ENCODE results near the gene DDO. TPM values are rescaled to one million over a fixed set of nuclear protein-coding genes. Genes with fewer than 3 reads are reported as not detected.

The DDO gene
- total RNA-seq, 1 donor: 0.52 TPM

DNA sequence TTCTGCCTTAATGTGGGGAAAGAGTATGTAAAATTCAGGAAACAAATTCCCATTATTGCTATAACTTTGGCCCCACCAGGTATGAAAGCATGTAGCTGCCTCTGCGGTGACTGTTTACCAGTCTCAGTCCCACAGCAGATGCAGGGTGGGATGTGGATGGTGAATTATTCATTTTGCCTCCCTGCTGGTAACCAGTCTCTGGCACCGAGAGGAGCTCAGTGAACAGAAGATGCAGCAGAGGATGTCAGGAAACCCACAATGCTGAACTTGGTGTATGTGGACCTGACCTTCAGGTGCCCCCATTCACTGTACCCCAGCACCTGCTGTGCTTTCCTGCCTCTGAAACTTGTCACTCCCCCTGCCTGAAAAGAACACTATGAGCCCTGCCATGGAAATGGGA, 48.4 kb downstream of the DDO start:
- Histone ChIP-seq H3K9me3 (ENCODE audit: low read depth, low read length) (no peaks in the 10 kb centered on the region), H3K4me3 (ENCODE audit: low read length) (no peak overlapping the region), H3K27me3 (ENCODE audit: insufficient read depth, low read length) (peaks cover 7% of the 10 kb centered on the region), H3K4me1 (ENCODE audit: insufficient read depth, low read length) (no peaks in the 10 kb centered on the region)

GRCh38 chr6:110366256-110366655, 49.1 kb downstream of the DDO start:
- Histone ChIP-seq H3K27me3 (ENCODE audit: insufficient read depth, low read length) (peaks cover 7% of the 10 kb centered on the region), H3K9me3 (ENCODE audit: low read depth, low read length) (no peaks in the 10 kb centered on the region), H3K4me3 (ENCODE audit: low read length) (no peak overlapping the region), H3K4me1 (ENCODE audit: insufficient read depth, low read length) (no peaks in the 10 kb centered on the region)

- H3K4me3 ChIP-seq (ENCODE audit: low read length): no peak overlapping the region
- no peaks in the 10 kb centered on the region for H3K4me1 ChIP-seq (ENCODE audit: insufficient read depth, low read length)
- no peaks in the 10 kb centered on the region for H3K9me3 ChIP-seq (ENCODE audit: low read depth, low read length)
Observed at GRCh38 chr6:110364364-110365105, 50.8 kb downstream of the DDO start.

GRCh38 chr6:110363748-110364147, 51.6 kb downstream of the DDO start:
- Histone ChIP-seq H3K4me3 (ENCODE audit: low read length) (no peak overlapping the region), H3K27me3 (ENCODE audit: insufficient read depth, low read length) (peaks cover 31% of the 10 kb centered on the region), H3K4me1 (ENCODE audit: insufficient read depth, low read length) (no peaks in the 10 kb centered on the region), H3K9me3 (ENCODE audit: low read depth, low read length) (no peaks in the 10 kb centered on the region)

More at GRCh38 chr6:110364364-110365105, 50.8 kb downstream of the DDO start:
- peaks cover 23% of the 10 kb centered on the region for H3K27me3 ChIP-seq (ENCODE audit: insufficient read depth, low read length)

GRCh38 chr6:110360676-110361075, 54.7 kb downstream of the DDO start:
- Histone ChIP-seq H3K9me3 (ENCODE audit: low read depth, low read length) (no peaks in the 10 kb centered on the region), H3K4me3 (ENCODE audit: low read length) (no peak overlapping the region), H3K27me3 (ENCODE audit: insufficient read depth, low read length) (peaks cover 50% of the 10 kb centered on the region), H3K4me1 (ENCODE audit: insufficient read depth, low read length) (peaks cover 12% of the 10 kb centered on the region)

DNA sequence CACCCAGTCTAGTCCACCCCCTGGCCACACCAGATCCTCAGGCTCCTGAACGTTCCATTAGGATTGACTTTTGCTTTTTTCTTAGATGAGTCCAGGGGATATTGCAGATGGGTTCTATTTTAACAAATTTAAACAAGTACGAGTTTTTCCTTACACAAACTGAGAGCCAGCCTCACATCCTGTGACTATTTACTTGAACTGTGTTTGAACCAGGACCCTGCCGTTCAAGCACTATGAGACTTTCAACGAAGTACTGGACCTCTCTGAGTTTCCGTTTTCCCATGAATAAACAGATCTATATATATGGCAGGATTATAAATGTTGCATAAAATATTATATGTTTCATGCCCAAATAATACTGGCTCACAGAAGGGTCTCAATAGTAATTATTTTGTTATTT, 55.8 kb downstream of the DDO start:
- Histone ChIP-seq H3K4me1 (ENCODE audit: insufficient read depth, low read length) (peaks cover 12% of the 10 kb centered on the region), H3K27me3 (ENCODE audit: insufficient read depth, low read length) (peaks cover 50% of the 10 kb centered on the region)

DNA sequence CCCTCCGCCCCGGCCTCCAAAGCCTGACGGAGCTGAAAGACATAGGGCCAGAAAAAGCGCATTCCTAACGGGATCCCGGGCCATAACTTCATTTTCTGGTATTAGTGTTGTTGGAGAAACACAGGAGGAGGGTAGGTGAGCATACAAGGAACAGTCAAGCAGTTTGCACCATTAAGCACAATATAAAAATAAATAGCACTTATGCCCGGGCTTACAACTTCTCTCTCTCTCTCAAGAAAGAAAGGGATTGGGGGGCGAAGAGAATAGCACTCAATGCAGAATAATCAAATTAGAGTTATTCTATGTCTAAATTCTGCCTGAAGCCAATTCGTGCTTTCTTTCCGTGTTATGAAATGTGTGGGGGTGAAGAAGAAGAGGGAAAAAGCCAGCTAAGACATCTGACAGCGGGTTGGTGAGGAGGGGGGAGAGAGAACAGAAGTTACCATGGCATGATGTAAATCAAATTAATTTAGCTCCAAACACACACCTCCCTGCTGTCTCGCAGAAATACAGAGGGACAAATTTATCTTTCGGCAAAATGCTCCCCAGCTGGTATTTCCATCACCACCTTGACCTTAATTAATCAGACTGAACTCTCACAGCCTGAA, 56.7 kb downstream of the DDO start:
- Histone ChIP-seq H3K4me3 (ENCODE audit: low read length) (no peak overlapping the region), H3K9me3 (ENCODE audit: low read depth, low read length) (no peaks in the 10 kb centered on the region), H3K4me1 (ENCODE audit: insufficient read depth, low read length) (peaks cover 12% of the 10 kb centered on the region), H3K27me3 (ENCODE audit: insufficient read depth, low read length) (peaks cover 50% of the 10 kb centered on the region)

More for the DNA sequence above, 55.8 kb downstream of the DDO start:
- Histone ChIP-seq H3K4me3 (ENCODE audit: low read length) (no peak overlapping the region), H3K9me3 (ENCODE audit: low read depth, low read length) (no peaks in the 10 kb centered on the region)

- Histone ChIP-seq H3K4me3 (ENCODE audit: low read length) (peak within 1 kb of the TSS; percentile 26), H3K9me3 (ENCODE audit: low read depth, low read length) (no peaks in the 10 kb centered on the region), H3K4me1 (ENCODE audit: insufficient read depth, low read length) (peaks cover 12% of the 10 kb centered on the region), H3K27me3 (ENCODE audit: insufficient read depth, low read length) (peaks cover 50% of the 10 kb centered on the region)
Observed at GRCh38 chr6:110357664-110358552, 57.5 kb downstream of the DDO start, which contains the start of gene METTL24. METTL24 (minus strand) TSS chr6:110358349; CDS start chr6:110358272, 77 bp downstream.

DNA sequence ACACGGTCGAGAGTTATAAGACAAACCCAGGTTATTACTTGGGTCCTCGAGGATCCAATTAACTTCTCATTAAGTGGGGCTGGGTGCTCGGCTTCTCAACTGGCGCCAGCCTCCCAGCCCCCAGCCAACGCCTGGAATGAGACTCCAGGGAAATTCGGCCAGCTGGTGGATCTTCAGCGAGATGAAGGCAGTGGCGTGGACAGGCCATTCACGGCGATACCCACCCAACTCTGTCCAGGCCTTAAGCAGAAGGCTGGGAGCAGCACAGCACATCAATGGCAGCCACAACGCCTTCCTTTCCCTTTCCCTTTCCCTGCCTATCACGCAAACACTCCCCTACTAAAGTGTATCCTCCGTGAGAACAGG, 58.1 kb downstream of the DDO start:
- Histone ChIP-seq H3K9me3 (ENCODE audit: low read depth, low read length) (no peaks in the 10 kb centered on the region), H3K4me3 (ENCODE audit: low read length) (peak overlapping the region; percentile 26), H3K4me1 (ENCODE audit: insufficient read depth, low read length) (peaks cover 12% of the 10 kb centered on the region)

DNA sequence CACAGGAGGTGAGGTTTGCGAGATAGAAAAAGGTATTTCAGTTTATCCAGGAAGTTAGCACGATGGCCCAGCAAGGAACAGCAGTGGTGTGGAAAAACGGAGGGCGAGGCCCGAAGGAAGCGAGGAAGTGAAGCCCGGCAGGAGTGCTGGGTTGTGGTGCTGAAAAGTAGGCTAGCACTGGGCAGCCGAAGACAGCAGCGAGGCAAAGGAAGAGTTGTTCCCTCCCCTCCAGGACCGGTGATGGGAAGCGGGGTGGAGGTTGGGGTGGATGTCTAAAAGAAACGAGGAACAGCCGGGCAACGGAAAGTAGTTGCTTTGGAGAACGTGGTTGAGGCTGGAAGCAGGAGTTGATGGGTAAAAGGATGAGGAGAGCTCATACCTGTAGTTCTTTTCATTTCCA, 58.6 kb downstream of the DDO start:
- peaks cover 43% of the 10 kb centered on the region for H3K27me3 ChIP-seq (ENCODE audit: insufficient read depth, low read length)
- H3K9me3 ChIP-seq (ENCODE audit: low read depth, low read length): no peaks in the 10 kb centered on the region

More for the DNA sequence above, 58.1 kb downstream of the DDO start:
- H3K27me3 ChIP-seq (ENCODE audit: insufficient read depth, low read length): peaks cover 45% of the 10 kb centered on the region

GRCh38 chr6:110355727-110356126, 59.6 kb downstream of the DDO start:
- Histone ChIP-seq H3K4me1 (ENCODE audit: insufficient read depth, low read length) (peaks cover 12% of the 10 kb centered on the region), H3K27me3 (ENCODE audit: insufficient read depth, low read length) (peaks cover 39% of the 10 kb centered on the region), H3K4me3 (ENCODE audit: low read length) (no peak overlapping the region), H3K9me3 (ENCODE audit: low read depth, low read length) (no peaks in the 10 kb centered on the region)

More for the DNA sequence above, 58.6 kb downstream of the DDO start:
- peaks cover 12% of the 10 kb centered on the region for H3K4me1 ChIP-seq (ENCODE audit: insufficient read depth, low read length)
- no peak overlapping the region for H3K4me3 ChIP-seq (ENCODE audit: low read length)

DNA sequence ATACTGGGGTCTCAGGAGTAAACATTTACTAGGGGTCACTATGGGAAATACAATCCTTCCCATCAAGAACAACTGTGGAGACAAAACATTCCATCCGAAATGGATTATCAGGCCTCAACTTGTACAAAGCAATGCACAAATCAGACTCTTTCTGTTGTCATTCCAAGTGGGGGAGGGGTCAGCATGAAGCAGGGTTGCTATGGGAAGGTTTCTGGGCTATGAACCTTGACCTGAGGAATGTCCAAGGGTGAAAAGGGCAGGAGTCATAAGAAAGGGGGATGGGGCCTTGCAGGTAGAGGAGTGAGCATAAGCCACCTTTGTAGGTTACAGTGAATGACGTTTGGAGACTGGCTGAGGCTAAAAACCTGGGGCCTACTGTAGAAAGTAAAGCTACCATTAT, 60.4 kb downstream of the DDO start:
- H3K4me1 ChIP-seq (ENCODE audit: insufficient read depth, low read length): peaks cover 12% of the 10 kb centered on the region
- no peak overlapping the region for H3K4me3 ChIP-seq (ENCODE audit: low read length)
- H3K9me3 ChIP-seq (ENCODE audit: low read depth, low read length): no peaks in the 10 kb centered on the region
- H3K27me3 ChIP-seq (ENCODE audit: insufficient read depth, low read length): peaks cover 32% of the 10 kb centered on the region

DNA sequence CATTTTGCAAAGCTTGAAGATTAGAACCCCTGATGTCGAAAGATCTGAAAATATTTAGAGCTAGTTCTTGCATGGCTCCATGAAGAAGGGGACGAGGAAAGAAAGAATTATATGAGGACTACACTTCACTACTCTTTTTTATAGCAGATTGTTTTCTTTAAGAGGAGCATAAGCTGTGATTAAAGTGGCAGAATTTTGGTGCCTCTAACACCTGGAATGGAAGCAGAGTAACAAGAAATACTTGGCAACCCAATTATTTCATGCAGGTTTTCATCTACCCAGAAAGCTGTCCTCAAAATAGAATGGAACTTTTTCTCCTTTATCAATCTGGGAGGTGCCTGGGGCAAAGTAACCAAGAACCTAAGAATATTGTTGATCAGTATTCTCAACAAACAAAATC, 61.2 kb downstream of the DDO start:
- Histone ChIP-seq H3K9me3 (ENCODE audit: low read depth, low read length) (no peaks in the 10 kb centered on the region), H3K4me1 (ENCODE audit: insufficient read depth, low read length) (peaks cover 12% of the 10 kb centered on the region), H3K27me3 (ENCODE audit: insufficient read depth, low read length) (peaks cover 23% of the 10 kb centered on the region), H3K4me3 (ENCODE audit: low read length) (no peak overlapping the region)

GRCh38 chr6:110353457-110354001, 61.8 kb downstream of the DDO start:
- H3K4me1 ChIP-seq (ENCODE audit: insufficient read depth, low read length): peaks cover 12% of the 10 kb centered on the region
- no peak overlapping the region for H3K4me3 ChIP-seq (ENCODE audit: low read length)
- H3K27me3 ChIP-seq (ENCODE audit: insufficient read depth, low read length): peaks cover 17% of the 10 kb centered on the region
- H3K9me3 ChIP-seq (ENCODE audit: low read depth, low read length): no peaks in the 10 kb centered on the region

Data from mononuclear cell (primary cell).